LoVo (cell line): ENCODE results near the gene MEDAG.

Source experiments
- DNase-seq: peaks from one replicate; pipeline ENCODE4 v3.0.0-alpha.2; 2016; ENCODE audit warnings: low spot score

Gene MEDAG

DNA sequence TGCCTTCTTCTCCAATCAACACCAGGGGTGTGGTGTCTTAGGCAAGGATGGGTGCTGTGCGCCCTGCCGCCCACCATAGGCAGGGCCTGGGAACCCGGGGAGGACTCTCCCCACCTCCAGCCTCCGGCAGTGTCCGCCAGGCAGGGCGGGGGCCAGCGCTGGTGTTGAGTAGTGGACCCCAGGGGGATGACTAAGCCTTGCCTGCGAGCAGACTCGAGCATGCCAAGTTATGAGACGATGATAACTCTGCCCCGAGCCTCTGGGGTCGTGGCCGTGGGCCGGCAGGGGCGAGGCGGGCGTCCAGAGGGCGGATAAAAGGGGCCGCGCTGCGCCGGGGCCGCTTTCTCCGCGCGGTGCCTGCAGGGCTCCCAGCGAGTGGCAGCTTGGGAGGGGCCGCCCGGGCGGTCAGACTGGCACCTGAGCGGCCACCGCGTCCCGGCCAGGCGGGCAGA is at the start of gene MEDAG:
MEDAG (plus strand) TSS at position 340 of the 452 bp plus-strand sequence. CDS start 245 bp downstream, outside the sequence.
- DNase-seq = no peak

DNA sequence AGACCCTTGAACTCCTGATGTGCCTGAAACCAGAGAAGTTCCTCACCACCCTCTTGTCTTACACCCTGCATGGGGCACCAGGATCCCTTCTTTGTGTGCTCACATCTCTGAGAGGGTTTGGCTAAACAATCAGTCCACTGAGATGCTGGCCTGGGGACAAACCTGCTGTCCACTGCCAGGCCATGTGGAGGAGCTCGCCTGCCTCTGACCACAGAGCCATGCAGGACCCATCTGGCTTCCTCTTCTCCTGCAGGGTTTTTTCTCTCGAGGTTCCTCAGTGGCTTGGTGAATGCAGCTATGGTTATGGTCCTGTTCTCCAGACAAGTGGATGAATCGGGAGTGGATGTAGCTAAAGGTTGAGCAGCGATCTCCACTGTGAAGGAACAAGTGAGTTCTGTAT is 49.1 kb upstream of the MEDAG start:
- DNase-seq = no peak

DNA sequence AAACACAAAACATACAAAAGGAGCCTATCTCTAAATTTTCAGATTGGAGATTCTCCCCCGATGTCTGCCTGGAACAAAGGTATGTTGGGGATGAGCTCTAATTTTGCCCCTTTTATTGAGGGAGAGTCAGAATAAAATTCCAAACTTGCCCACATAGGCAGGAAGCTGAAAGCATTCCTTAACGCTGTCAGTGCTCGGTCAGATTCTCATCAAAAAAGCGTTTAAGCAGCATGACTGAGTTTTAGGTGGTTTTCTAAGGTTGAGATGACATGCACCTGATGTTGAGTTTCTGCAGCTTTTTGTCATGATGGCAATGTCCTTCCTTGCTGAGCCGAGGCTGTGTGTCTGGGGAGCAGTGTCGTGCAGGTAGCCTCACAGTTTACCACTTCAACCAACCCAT is 48.4 kb upstream of the MEDAG start:
- DNase-seq = no peak

DNA sequence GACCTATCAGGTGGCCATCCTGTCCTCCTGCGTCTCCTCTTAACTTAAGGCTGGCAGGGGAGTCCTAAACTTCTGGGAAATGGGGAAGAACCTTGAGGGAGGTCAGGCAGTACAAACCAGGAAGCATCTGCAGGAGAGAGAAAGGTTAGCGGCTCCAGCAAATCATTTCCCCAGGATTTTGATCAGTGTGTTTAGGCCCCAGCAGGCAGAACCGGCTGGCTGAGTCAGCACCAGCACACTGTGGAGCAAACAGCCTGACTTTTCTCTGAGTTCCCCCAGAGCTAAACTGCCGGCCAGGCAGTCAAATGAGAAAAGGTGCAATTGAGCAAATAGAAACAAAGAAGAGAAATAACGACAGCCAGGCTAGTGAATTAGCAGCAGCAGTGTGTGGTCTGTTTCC is 46.7 kb upstream of the MEDAG start:
- DNase-seq = no peak

DNA sequence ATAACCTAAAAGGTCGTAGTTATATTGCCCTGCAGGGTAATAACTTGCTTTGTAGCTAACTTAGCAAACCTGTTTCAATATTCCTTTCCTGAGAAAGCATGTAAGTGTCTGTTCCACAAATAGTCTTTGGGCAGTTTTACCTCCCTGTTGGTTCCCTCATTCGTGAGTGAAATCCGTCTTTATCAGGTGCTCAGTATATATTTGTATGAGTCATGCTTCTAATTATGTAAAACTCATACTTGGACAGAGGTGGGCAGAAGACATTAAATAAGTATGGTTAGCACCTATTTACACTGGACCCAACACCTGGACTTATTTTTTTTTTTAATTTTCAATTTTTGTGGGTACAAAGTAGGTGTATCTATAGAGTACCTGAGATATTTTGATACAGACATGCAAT is 44.9 kb upstream of the MEDAG start:
- no peak for DNase-seq

DNA sequence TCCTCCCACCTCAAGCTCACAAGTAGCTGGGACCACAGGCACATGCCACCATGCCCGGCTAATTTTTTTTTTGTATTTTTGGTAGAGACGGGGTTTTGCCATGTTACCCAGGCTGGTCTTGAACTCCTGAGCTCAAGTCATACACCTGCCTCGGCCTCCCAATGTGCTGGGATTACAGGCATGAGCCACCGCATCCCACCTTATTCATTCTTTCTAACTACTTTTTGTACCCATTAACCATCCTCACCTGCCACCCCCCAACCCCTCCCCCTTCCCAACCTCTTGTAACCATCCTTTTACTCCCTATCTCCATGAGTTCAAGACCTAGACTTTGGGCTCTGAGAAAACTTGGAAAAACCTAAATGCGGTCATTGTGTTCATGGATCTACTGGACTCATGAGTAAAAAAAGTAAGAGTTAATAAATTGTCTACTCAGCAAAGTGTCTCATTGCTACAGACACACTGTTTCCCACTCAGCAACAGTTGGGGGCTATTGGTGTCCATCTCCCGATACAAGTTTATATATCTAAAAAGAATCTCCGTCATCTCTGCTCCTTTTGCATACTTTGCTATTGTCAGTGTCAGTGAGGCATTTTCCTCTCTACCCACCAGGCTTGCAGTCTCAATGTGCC is 44.1 kb upstream of the MEDAG start:
- no peak for DNase-seq

DNA sequence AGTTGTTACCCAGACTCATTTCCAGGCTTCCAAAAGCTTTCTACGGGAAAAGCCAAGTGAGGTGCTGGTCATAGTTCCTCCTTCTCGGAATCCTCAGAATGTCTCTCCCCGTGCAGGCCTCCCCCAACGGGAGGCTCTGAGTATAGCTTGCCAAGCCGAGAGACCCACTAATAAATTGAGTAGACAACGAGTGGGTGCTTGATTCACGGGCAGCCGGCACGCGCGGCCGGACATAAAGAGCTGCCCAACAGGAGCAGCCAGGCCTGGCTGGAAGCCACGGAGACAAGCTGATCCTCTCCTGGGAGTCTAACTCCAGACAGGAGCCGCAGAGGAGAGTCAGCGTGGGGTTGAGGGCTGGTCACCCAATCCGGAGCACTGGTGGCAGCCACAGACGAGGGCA is 43.4 kb upstream of the MEDAG start:
- no peak for DNase-seq

DNA sequence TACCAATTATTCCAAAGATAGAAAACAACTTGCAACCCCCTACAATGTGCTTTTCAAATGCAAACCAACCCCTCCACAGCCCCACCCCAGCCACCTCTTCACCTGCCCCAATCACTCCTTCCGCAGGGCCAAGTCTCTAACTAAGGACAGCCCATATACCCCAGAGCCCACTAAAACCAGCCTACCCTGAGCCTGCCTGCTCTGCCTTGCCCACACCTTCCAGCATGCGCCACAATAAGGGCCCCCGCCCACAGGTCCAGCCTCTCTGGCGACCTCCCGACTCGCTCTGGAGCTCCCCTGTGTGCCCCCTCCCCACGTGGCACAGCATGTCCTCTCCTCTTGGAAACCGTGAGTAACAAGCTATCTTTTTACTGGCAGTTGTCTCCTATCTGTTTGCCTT is 42.8 kb upstream of the MEDAG start:
- no peak for DNase-seq

DNA sequence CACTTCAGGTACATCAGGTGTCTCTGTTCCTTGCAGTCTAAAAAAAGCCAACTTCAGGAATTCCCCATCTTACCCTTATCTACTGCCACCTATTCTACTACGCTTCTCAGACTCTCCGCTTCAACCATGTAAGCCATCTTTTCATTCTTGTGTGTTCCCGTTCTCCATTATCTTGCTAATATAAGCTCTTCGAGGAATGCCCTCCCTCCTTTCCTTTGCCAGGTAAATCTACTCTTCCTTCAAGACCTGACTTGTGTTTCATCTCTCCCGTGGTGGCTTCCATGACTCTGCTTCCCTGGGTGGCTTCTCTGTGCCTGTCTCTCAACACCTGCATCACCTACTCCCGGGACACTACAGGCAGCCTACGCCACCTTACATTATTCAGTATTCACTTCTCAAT is 42.3 kb upstream of the MEDAG start:
- no peak for DNase-seq

DNA sequence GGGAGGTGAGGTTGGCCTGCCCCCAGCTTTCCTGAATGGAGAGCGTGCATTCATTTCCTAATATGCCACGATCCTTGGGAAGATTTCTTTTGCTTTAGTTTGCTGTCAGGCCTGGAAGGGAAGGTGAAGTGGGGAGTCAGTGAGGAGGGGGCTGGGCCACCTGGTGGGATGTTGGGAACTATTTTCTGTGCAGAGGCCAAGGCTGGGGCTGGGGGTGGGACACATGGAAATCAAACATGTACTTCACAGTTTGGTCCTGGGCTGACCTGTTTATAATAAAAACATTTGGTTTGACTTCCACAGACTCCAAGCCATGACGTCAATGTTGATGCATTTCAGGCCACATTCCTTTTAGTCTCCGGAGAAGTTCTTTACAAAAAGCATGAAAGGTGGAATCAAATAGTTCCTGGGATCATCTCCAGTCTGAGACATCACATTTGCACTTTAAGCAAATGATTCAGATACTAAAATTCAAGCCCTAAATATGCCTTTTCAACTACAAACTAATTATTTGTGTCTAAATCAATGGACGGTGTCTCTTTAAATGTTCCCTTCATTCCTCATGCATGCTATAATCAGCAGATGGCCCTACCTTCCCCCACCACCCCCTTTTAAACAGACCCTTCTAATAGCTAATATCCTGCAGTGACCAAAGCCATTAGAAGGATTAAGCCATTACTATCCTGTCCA is 41.5 kb upstream of the MEDAG start:
- DNase-seq = no peak

DNA sequence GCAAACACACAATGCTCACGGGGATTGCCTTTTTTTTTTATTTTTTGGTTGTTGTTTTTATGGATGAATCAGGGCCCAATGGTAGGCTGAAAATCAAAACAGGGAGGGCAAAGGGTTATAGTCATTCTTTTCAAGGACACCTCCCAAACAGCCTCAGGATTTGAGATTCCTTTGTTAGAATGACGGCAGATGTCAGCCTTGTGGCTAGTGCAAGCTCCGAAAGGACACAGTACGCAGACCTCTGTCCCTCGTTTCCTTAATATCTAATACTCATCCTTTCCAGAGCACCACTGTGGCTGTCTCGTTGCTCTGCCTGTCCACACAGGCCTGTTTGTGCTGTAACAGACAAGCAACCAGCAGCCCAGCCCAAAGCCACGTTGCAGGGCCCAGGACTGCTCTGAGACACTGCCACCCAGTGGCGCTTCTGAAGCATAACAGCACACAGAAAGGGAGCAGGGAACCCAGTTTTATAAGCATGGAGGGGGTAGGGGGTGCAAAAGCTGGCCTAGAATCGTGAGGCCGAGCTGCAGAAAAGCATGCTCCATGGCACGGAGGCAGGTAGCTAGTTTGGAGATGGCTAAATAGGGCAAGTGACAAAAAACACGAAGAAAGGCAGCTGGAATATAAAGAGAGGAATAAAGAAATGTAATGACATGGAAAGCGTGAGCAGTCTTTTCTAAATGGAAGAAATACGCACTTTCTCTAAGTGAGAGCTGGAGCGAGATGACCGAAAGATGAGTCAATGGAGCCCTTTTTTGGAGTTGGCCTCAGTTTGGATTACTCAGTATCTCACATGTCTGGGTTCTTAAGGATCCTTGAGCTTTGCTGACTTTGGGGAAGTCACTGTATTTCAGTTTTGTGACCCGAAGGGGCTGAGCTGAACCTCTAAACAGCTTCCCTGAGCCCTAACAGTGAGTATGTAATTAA is 40.7 kb upstream of the MEDAG start:
- DNase-seq = peak; percentile 71

DNA sequence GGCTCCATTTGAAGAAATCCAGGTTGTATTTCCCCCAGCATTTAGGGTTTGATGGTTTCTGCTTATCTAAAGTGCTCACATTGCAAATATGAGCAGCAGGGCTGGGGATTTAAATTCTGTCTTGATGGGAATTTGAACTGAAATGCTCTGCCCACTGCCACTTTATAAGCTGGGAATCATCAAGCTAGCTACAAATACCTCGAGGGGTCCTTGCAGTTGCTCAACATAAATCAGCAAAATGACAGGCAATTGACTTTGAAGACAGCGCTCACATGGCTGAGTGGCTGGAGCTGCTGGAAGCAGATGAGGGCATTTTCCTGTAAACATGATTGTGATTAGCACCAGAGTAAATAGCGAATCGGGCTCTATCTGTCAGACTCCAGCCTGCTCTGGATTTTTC is 39.4 kb upstream of the MEDAG start:
- DNase-seq = no peak

DNA sequence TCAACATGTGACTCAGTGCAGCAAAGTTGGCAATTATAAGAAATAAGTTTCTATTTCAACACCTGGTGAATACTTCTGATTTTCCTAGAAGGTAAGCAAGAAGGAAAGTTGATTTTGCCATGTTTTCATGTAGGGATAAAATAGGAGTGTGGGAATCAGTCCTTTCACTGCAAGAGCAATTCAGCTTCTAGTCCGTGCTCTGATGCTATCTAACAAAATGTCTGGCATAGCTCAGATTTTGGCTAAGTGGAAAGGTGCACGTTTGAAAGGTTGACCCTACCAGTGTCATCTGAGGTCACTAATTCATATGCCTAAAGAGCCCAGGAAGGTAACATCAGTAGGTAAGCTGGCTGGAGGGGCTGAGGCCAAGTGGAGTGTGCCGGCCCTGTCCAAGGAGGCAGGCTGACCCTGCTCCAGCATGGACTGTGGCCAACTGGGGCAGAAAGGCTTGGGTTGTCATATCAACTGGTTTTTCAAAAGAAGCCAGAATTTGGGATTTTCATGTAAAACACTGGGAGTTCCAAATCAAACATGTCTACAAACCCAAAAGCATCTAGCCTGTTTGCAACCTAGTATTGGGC is 38.9 kb upstream of the MEDAG start:
- DNase-seq = no peak

DNA sequence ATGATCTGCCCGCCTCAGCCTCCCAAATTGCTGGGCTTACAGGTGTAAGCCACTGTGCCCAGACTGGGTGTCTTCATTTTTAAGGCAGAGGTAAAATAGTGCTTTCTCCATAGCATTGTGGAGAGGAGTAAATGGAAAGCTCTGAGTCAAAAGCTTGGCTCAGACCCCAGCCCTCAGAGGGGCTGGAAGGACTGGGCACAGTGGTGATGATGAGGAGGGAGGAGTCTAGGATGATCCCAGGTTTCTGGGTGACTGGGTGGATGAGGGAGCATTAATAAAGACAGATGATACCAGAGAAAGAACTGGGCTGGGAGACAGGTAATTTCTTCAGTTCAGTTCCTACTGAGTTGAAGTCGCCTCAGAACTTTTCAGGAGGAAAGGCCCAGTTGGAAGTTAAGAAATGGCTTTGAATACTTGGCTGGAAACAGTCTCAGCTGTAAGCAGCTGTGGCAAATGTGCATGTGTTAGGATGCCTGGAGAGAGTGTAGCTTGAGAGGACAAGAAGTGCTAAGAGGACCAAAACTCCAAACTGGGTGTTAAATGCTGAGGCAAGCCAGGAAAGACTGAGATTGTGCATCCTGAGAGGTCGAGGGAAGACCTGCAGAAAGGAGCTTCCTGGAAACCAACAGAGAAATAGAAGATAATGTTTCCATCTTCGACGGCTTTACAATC is 37.1 kb upstream of the MEDAG start:
- DNase-seq = no peak

DNA sequence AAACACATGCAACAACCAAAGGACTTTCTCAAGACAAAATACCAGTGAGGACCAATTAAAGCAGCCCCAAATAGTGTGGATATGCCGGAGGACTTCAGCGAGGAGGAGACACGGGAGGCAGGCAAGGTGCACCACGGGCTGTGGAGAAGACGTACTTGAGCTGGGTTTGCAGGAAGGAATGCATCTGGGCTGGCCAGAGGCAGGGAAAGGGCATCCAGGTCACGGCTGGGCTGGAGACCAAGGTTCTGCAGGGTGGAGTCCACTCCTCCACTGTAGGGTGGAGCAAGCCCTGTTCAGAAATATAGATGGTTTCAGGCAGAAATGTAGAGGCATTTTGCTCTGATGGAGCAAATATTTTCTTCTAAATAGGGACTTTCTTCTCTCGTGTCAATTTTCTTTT is 36.6 kb upstream of the MEDAG start:
- no peak for DNase-seq

DNA sequence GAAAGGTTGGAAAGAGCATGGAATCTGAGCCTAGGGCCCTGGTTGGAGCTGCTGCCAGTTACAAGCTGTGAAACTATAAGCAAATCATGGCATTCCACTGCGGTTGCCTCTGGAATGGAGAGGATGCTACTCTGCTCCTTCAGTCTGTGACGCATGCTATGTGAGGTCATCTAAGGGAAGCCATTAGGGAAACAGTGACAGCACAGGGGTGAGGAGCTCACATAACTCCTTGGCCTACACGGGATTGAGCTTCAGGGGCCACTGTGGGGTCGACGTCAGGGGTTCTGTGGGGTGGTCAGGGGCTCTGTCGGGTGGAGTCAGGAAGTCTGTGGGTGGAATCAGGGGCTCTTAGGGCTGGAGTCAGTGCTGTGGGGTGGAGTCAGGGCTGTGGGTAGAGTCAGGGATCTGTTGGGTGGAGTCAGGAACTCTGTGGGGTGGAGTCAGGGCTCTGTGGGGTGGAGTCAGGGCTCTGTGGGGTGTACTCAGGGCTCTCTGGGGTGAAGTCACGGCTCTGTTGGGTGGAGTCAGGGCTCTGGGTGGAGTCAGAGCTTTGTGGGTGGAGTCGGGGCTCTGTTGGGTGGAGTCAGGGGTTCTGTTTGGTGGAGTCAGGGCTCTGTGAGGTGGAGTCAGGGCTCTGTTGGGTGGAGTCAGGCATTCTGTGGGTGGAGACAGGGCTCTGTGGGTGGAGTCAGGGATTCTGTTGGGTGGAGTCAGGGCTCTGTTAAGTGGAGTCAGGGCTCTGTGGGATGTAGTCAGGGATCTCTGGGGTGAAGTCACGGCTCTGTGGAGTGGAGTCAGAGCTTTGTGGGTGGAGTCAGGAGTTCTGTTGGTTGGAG is 35.8 kb upstream of the MEDAG start:
- DNase-seq = peak; percentile 7

DNA sequence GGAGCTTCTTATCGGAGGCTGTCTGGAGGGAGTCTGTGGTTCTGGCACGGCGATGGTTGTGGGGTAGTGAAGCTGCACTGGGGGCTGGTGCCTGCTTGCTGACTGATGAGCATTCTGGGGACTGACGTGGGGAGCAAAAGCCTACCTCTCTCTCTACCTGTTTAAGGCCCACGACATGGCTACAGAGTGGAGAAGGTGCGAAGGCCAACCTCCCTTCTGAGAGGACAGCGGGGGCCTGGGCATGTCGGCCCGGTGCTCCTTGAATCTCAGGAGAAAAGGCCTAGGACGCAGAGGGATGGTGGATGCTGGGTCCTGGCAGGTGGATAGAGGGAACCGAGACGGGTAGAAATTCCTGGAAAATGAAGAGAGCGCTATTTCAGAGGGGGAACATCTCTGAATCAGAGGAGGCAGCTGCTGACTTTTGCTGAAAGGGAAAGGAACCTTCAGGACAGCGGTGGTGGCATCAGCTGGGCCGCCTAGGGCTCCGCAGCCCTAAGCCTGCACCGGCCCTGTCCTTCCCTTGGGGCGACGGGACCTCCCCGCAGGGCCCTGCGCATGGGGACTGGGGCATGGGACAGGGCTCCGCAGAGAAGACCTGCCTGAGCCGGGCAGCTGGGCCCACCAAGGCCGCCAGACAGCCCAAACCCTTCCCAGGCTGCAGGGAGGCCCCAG is 35.0 kb upstream of the MEDAG start:
- no peak for DNase-seq

DNA sequence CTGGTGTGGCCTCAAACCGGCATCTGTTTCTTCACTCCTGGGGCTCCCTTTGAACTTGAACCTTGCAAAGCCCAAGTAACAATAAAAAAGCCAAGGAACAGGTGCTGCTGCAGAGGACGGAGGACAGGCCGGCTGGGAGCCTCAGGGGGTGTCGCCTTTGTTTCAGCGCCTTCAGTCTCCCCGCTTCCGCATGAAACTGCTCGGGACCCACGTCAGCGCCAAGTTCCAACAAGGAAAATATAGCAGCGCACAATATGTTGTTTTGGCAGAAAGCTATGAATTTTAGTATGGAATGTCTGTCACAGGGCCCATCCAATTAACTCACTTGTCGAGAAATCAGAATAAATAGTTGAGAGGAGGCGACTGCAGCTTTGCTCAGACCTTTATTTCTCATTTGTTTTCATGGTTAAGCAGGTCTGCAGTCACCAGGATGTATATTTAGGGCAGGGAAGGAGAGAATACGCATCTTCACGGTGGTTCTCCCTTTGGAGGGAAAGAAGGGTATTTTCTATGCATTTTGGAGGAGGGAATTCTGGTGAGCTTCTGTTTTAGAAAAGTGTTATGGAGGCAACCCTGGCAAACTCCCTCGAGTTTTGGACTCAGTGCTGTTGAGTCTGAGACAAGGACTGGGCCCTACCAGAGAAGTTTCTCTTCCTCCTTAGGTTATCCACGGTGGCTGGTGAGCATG is 34.3 kb upstream of the MEDAG start:
- DNase-seq = no peak

DNA sequence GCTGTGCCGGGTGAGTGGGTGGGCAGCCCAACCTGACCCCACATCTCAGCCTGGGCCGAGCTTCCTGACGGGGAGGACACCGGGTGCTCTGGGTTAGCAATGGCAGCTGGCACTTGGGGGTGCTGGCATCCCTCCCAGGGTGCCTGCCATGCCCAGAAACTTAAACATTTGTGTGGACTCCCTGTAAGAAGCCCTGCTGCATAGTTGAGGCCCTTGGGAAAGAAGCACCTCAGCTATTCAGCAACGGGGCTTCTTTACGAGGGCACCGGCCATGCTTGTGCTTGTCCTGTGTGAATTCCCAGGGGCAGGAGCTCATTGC is 33.8 kb upstream of the MEDAG start:
- DNase-seq = no peak
